Activated T-cell treated with anti-CD3 and anti-CD28 coated beads for 48 hours (primary cell): Measurements from ENCODE around the gene COL6A2.
"Not testable (repeated sequence)": the region's sequence is repeated elsewhere in the genome, so short reads cannot be mapped to it uniquely, and the experiment has no call there.

Experiments
- DNase-seq: peaks from one replicate; pipeline ENCODE4 v3.0.0-alpha.2; 2020; ENCODE audit warnings: low read depth

Gene COL6A2

GRCh38 chr21:46097336-46098293, at the start of gene COL6A2:
Gene COL6A2 (plus strand): TSS chr21:46098112.
- peak; percentile 61 for DNase-seq

DNA sequence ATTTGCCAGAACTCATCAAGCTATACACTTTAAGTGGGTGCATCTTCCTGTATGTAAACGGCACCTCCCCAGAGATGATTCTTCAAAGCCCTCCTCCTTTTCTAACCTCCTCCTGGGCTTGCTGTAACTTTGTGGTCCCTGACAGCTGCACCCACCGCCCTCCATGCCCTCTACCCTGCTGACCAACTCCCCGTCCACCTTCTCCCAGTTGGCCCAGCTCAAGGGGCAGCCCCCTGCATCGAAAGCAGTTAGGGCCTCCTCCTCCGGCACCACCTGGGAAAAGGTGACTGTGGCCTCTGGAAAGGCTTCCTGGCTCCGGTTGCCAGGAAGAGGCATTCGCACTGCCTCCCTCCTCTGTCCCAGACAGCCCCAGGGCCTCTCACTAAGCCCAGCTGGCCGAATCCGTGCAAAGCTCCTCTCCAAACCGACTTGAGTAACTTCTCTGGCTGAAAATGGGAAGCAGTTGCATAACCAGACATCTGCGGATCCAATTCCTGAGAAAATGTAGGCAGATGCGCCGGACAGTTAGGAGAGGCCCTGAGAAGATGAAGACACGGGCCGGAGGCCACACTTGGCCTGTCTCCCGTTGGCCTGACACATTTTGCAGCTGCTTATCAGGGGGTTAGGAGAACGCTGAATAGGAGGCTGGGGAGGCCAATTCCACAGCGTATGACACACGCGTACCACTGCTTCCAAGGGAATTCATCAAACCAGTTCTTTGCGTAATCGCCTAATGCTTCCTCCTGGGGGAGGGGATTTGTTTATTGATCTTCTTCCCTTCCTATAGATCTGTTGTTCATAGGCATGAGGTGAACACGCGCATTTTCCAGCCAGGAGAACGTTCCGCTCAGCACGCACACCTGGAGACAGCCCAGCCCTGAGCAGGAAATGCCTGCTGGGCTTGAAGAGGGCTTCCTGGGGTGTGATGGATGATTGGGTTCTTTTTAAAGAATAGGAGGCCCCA, 48.7 kb upstream of the COL6A2 start:
- no peak for DNase-seq

- DNase-seq, result no peak
Measured at GRCh38 chr21:46049890-46050667, 47.8 kb upstream of the COL6A2 start.

DNA sequence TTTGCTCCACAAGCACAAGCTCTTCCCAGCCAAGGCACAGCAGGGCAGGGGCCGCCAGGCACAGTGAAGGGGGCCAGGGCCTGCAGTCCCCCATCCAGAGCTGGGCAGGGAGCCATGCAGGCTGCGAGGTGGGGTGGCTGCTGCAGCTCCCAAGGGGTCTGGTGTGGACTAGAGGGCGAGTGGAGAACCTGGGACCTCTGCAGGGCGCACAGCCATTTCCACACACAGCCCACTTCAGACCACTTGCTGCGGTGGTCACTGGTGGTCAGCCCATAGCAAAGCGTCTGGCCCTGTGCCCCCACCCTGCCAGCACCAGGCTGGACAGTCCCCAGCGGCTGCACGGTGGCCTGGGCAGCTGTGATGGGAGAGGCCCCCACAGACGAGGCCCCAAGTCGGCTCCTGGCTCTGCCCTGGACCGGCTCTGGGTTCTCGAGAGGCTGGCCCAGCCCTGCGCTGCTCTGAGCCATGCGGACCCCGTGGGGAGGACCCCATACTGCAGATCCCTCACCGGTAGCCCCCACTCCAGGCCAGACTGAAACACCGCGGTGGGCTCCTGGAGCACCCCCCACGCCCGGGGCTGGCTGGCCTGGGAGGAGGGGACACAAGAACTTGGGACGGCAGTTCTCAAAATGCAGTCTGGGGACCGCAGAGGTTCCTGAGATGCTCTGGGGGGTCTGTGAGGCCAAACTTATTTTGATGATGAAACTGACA, 47.1 kb upstream of the COL6A2 start:
- DNase-seq, result no peak

DNA sequence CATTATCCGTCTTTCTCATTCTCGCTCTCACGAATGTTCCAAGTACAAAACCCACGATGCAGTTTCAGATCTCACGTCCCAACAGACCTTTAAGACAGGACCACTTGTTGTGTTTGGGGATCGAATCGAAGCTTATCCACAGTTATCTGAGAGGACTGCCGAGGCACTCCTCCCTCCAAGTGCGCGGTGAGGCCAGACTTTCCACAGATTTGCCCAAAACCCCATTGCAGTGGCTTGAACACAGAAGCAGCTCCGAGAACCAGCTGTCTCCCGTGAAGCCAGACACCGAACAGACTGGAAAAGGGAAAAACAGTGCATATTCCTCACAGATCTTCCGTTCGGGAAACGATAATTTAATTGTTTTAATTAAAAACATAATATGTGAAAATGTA, 46.5 kb upstream of the COL6A2 start:
- DNase-seq, result no peak

- no peak for DNase-seq
Measured at GRCh38 chr21:46051821-46052675, 45.9 kb upstream of the COL6A2 start.

GRCh38 chr21:46052703-46053651, 44.9 kb upstream of the COL6A2 start:
- peak; percentile 47 for DNase-seq

DNA sequence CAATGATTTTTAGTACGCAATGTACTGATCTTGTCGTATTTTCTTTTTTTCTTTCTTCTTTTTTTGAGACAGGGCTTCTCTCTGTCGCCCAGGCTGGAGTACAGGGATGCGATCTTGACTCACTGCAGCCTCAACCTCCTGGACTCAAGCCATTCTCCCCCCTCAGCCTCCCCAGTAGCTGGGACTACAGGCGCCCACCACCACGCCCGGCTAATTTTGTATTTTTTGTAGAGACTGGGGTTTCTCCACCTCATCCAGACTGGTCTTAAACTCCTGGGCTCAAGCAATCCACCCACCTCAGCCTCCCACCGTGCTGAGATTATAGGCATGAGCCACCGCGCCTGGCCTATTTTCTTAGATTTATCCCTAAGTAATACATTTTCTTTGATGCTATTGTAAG, 43.9 kb upstream of the COL6A2 start:
- no peak for DNase-seq

DNA sequence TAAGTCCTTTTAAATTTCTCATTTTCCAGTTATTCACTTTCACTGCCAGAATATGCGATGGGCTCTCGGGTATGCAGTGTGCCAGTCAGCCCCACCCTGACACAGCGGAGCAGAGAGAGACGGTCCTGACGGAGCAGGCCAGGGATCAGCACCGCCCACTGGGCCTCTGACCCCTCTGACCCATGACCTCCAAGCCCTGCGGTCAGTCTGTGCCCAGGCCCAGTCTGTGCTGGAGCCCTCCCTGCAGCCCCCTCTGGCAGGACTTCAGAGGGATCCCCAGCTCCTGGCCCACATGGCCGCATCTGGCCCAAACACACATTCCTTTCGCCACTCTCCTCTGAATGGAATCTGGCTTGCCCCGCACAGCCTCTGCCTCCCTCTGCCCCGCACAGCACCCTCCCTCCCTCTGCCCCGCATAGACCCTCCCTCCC, 43.4 kb upstream of the COL6A2 start:
- no peak for DNase-seq

DNA sequence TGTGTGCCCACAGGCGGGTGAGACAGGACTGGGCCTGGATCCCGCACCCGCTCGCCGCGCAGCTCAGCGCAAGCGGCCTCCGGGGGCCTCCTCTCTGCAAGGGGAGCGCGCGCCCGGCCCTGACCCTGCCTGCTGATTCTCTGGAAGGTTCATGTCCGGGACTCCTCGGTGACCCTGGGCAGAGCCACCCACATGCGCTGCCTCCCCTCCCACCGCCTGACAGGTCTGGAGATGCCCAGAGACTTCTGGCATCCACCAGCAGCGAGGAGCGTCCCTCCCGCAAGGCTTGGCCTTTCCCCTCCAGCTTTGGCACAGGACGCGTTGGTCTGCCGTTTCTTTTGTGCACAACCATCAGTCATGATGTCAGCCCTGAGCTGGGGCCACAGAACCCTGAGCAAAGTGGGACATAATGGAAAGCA, 42.0 kb upstream of the COL6A2 start:
- DNase-seq, result no peak

GRCh38 chr21:46056450-46056903, 41.4 kb upstream of the COL6A2 start:
- no peak for DNase-seq

DNA sequence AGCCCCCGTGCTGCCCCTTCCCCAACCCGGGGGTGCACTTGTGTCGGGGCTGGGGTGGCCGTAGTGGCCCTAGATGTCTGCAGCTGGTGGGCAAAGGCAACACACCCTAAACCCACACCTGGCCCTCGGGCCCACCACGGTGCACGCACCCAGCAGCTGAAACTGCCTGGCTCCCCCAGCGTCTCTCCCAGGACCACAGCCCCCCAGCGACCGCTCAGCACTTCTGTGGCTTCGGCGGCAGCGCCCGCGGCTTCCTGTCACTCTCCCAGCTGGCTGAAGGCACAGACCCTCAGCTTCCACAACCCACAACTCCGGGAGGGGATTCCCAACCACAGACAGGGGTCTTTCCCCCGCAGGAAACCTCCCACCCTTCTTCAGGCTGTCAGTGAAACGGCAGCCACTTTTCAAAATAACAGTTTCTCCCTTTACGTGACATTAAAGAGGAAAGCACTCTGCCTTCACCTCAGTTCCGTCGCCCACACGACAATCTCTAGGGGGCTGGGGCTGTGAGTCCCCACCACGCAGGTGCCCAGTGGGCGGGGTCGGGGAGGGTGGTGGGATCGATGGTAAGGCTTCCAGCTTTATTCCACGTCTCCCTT, 40.7 kb upstream of the COL6A2 start:
- DNase-seq, result no peak

GRCh38 chr21:46057710-46058241, 40.1 kb upstream of the COL6A2 start:
- no peak for DNase-seq

DNA sequence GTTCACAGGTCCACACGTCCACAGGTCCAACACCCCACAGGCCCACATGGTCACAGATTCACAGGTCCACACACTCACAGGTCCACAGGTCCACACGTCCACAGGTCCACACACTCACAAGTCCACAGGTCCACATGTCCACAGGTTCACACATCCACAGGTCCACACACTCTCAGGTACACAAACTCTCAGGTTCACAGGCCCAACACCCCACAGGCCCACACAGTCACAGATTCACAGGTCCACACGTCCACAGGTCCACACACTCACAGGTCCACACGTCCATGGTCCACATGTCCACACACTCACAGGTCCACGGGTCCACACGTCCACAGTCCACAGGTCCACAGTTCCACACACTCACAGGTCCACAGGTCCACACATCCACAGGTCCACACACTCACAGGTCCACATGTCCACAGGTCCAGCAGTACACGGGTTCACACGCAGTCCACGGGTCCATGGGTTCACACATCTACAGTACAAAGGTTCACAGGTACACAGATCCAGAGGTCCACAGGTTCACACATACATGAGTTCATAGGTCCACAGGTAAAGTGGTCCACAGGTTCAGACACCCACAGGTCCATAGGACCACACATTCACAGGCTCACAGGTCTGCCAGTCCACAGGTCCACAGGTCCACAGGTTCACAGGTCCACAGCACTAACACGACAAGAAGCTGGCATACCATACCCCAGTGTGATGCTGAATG, 39.3 kb upstream of the COL6A2 start:
- no peak for DNase-seq

DNA sequence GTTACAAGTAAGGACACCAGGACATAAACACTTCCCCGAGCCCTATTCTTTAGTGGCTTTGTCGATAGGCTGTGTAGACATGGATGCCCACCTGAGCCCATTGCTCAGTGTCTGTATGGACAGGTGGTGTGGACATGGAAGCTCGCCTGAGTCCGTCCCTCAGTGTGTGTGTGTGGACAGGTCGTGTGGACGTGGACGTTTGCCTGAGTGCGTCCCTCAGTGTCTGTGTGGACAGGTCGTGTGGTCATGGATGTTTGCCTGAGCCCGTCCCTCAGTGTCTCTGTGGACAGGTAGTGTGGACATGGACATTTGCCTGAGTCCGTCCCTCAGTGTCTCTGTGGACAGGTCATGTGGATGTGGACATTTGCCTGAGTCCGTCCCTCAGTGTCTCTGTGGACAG, 38.7 kb upstream of the COL6A2 start:
- no peak for DNase-seq

DNA sequence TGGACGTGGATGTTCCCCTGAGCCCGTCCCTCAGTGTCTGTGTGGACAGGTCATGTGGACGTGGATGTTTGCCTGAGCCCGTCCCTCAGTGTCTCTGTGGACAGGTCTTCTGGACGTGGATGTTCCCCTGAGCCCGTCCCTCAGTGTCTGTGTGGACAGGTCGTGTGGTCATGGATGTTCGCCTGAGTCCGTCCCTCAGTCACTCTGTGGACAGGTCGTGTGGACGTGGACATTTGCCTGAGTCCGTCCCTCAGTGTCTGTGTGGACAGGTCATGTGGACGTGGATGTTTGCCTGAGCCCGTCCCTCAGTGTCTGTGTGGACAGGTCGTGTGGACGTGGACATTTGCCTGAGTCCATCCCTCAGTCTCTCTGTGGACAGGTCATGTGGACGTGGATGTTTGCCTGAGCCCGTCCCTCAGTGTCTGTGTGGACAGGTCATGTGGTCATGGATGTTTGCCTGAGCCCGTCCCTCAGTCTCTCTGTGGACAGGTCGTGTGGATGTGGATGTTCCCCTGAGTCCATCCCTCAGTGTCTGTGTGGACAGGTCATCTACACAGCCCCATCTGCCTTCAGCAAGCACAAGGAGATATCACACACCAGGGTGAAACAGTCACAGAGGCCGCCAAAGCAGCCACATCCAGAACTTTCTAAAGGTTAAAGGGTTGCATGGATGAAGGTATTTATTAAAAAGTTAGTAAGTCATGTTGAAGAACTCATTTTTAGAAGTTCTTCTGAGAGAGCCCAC, 38.0 kb upstream of the COL6A2 start:
- not testable (repeated sequence) for DNase-seq

- no peak for DNase-seq
Measured at GRCh38 chr21:46060596-46061061, 37.3 kb upstream of the COL6A2 start.
